NCI-H1930 (cell line): ENCODE results near the gene GCH1.
"Not testable (repeated sequence)": the region's sequence is repeated elsewhere in the genome, so short reads cannot be mapped to it uniquely, and the experiment has no call there.

Experiments used
- DNase-seq, 2 experiments: peaks; one replicate each; lab custom pipeline; 2025; lab: John Stamatoyannopoulos, UW

The GCH1 gene

GRCh38 chr14:54902521-54903420 lies at the start of gene GCH1:
GCH1 (minus strand) TSS chr14:54902826; CDS start chr14:54902663, 163 bp downstream.
- peak; percentile 84 to 90 for DNase-seq

- DNase-seq = no peak
These were observed 44.6 kb upstream of the GCH1 start for GRCh38 chr14:54947230-54947629.

- DNase-seq = no peak
These were observed 43.9 kb upstream of the GCH1 start for GRCh38 chr14:54946500-54946899.

GRCh38 chr14:54944737-54945391 lies 42.2 kb upstream of the GCH1 start:
- no peak for DNase-seq

GRCh38 chr14:54942913-54943312 lies 40.3 kb upstream of the GCH1 start:
- DNase-seq = no peak

- no peak for DNase-seq
These were observed 34.2 kb upstream of the GCH1 start for GRCh38 chr14:54936816-54937215.

- no peak for DNase-seq
These were observed 33.3 kb upstream of the GCH1 start for GRCh38 chr14:54935958-54936357.

- no peak for DNase-seq
These were observed 32.5 kb upstream of the GCH1 start for GRCh38 chr14:54935100-54935499.

- no peak for DNase-seq
These were observed 30.4 kb upstream of the GCH1 start for GRCh38 chr14:54933006-54933405.

GRCh38 chr14:54931598-54932340 lies 29.1 kb upstream of the GCH1 start:
- no peak for DNase-seq

- no peak for DNase-seq
These were observed 28.5 kb upstream of the GCH1 start for GRCh38 chr14:54931101-54931500.

- no peak for DNase-seq
These were observed 26.9 kb upstream of the GCH1 start for GRCh38 chr14:54929556-54929955.

GRCh38 chr14:54928216-54928615 lies 25.6 kb upstream of the GCH1 start:
- DNase-seq = no peak

GRCh38 chr14:54927551-54927950 lies 24.9 kb upstream of the GCH1 start:
- DNase-seq = no peak

- DNase-seq = not testable (repeated sequence)
These were observed 23.9 kb upstream of the GCH1 start for GRCh38 chr14:54926570-54926969.

- DNase-seq = no peak
These were observed 20.0 kb upstream of the GCH1 start for GRCh38 chr14:54922598-54922997.

- peak; percentile 90 to 91 for DNase-seq
These were observed 17.4 kb upstream of the GCH1 start for GRCh38 chr14:54920052-54920451.

GRCh38 chr14:54919330-54919729 lies 16.7 kb upstream of the GCH1 start:
- no peak for DNase-seq

- DNase-seq = no peak
These were observed 15.8 kb upstream of the GCH1 start for GRCh38 chr14:54918427-54918826.

- DNase-seq = no peak
These were observed 13.5 kb upstream of the GCH1 start for GRCh38 chr14:54916101-54916500.

GRCh38 chr14:54909817-54910558 lies 7.4 kb upstream of the GCH1 start:
- DNase-seq = no peak

- not testable (repeated sequence) for DNase-seq
These were observed 6.3 kb upstream of the GCH1 start for GRCh38 chr14:54908973-54909372.
